Vagina (tissue), 2 donors: ENCODE results near the gene BRSK2. TPM values are rescaled to one million over a fixed set of nuclear protein-coding genes. Genes with fewer than 3 reads are reported as not detected.
"Not testable (repeated sequence)": the region's sequence is repeated elsewhere in the genome, so short reads cannot be mapped to it uniquely, and the experiment has no call there.

Experiments used
- DNase-seq, 2 donors: peaks; one replicate each; pipeline ENCODE4 v3.0.0-alpha.2; 2017; ENCODE audit errors: extremely low spot score in 2 of 2
- H3K27ac ChIP-seq: fragments of 200-600 bp; sonication (generic); one replicate; pipeline ENCODE4 v1.5.1; 2019
- H3K27me3 ChIP-seq: fragments of 200-600 bp; sonication (generic); one replicate; pipeline ENCODE4 v1.5.1; 2019
- H3K36me3 ChIP-seq, 2 donors: fragments of 200-600 bp; sonication (generic); one replicate each; pipeline ENCODE4 v1.5.1; 2017 to 2019
- H3K4me1 ChIP-seq: fragments of 200-600 bp; sonication (generic); one replicate; pipeline ENCODE4 v1.5.1; 2019
- H3K4me3 ChIP-seq, 2 donors: fragments of 200-600 bp; sonication (generic); 1 replicate in 1 of 2; 2 replicates in 1 of 2; pipeline ENCODE4 v1.5.1; 2016 to 2019
- H3K9me3 ChIP-seq: fragments of 200-600 bp; sonication (generic); one replicate; pipeline ENCODE4 v1.5.1; 2019
- CTCF ChIP-seq, 3 experiments: fragments of 450-650 bp in 2 of 3; fragments of 200-600 bp in 1 of 3; sonication (generic) in 1 of 3; IDR thresholded peaks; one replicate each; pipeline ENCODE4 v1.5.1; 2017 to 2019; ENCODE audit warnings: antibody characterized with exemption in 3 of 3, mild to moderate bottlenecking in 2 of 3, moderate library complexity in 2 of 3
- POLR2A ChIP-seq, 2 donors: fragments of 450-650 bp; IDR thresholded peaks; one replicate each; pipeline ENCODE4 v1.6.1; 2017; ENCODE audit warnings: antibody characterized with exemption in 2 of 2, mild to moderate bottlenecking in 2 of 2, moderate library complexity in 2 of 2
- POLR2AphosphoS5 ChIP-seq, 2 donors: sonication (generic); formaldehyde crosslinking; IDR thresholded peaks; one replicate each; pipeline ENCODE4 v1.9.0; 2017; ENCODE audit warnings: antibody characterized with exemption in 2 of 2, mild to moderate bottlenecking in 2 of 2, low read depth in 1 of 2; ENCODE audit not compliant: insufficient read depth in 1 of 2
- intact Hi-C: fragments of 100-400 bp; cut with DNase I; formaldehyde crosslinking; loops from one replicate; pipeline ENCODE4 v1.15.1; 2023
- total RNA-seq: library from RNA; depleted of rRNA; stranded (reverse); fragments of >200 nt; gene quantifications from one replicate; pipeline ENCODE4 v1.2.3, GENCODE V29; 2016

Gene BRSK2
- total RNA-seq, 1 donor from 2014 or later = 3.9 TPM

GRCh38 chr11:1356007-1356435 lies 33.7 kb upstream of the BRSK2 start:
- Histone ChIP-seq H3K27ac (no peak overlapping the region), H3K4me1 (no peaks in the 10 kb centered on the region), H3K36me3 (no peaks in the 10 kb centered on the region), H3K4me3 (no peak overlapping the region), H3K9me3 (no peaks in the 10 kb centered on the region), H3K27me3 (no peaks in the 10 kb centered on the region)
- DNase-seq = no peak
- intact Hi-C loops = no loop called here
- TF ChIP-seq POLR2A (IDR thresholded peaks at IDR 0.05) (no peak), POLR2AphosphoS5 (IDR thresholded peaks at IDR 0.05; ENCODE audit: insufficient read depth in 1 of 2, low read depth in 1 of 2) (no peak), CTCF (IDR thresholded peaks at IDR 0.05) (no peak)

DNA sequence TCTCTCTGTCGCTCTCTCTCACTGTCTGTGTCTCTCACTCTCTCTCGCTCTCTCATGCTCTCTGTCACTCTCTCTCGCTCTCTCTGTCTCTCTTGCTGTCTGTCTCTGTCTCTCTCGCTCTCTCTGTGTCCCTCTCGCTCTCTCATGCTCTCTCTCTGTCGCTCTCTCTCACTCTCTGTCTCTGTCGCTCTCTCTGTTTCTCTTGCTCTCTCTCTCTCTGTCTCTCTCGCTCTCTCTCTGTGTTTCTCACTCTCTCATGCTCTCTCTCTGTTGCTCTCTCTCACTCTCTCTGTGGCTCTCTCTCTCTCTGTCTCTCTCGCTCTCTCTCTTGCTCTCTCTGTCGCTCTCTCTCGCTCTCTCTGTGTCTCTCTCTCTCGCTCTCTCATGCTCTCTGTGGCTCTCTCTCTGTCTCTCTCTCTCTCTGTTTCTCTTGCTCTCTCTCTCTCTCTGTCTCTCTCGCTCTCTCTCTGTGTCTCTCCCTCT lies 33.2 kb upstream of the BRSK2 start:
- Histone ChIP-seq H3K9me3 (no peaks in the 10 kb centered on the region), H3K36me3 (no peaks in the 10 kb centered on the region), H3K27ac (no peak overlapping the region), H3K27me3 (no peaks in the 10 kb centered on the region), H3K4me1 (no peaks in the 10 kb centered on the region), H3K4me3 (no peak overlapping the region)
- TF ChIP-seq CTCF (IDR thresholded peaks at IDR 0.05) (no peak), POLR2A (IDR thresholded peaks at IDR 0.05) (no peak), POLR2AphosphoS5 (IDR thresholded peaks at IDR 0.05; ENCODE audit: insufficient read depth in 1 of 2, low read depth in 1 of 2) (no peak)
- intact Hi-C loops = no loop called here
- DNase-seq = no peak

GRCh38 chr11:1358286-1358685 lies 31.4 kb upstream of the BRSK2 start:
- no peak for DNase-seq
- Histone ChIP-seq H3K27ac (no peak overlapping the region), H3K4me3 (no peak overlapping the region), H3K36me3 (no peaks in the 10 kb centered on the region), H3K27me3 (no peaks in the 10 kb centered on the region), H3K9me3 (no peaks in the 10 kb centered on the region), H3K4me1 (no peaks in the 10 kb centered on the region)
- no peak for TF ChIP-seq POLR2A (IDR thresholded peaks at IDR 0.05)
- TF ChIP-seq CTCF (IDR thresholded peaks at IDR 0.05) = no peak
- TF ChIP-seq POLR2AphosphoS5 (IDR thresholded peaks at IDR 0.05; ENCODE audit: insufficient read depth in 1 of 2, low read depth in 1 of 2) = no peak
- intact Hi-C loops = no loop called here

- H3K36me3 ChIP-seq, H3K27me3 ChIP-seq, DNase-seq, H3K27ac ChIP-seq, H3K9me3 ChIP-seq, intact Hi-C loops, H3K4me3 ChIP-seq, H3K4me1 ChIP-seq: not testable (repeated sequence)
Measured at GRCh38 chr11:1358931-1359330, 30.8 kb upstream of the BRSK2 start.

DNA sequence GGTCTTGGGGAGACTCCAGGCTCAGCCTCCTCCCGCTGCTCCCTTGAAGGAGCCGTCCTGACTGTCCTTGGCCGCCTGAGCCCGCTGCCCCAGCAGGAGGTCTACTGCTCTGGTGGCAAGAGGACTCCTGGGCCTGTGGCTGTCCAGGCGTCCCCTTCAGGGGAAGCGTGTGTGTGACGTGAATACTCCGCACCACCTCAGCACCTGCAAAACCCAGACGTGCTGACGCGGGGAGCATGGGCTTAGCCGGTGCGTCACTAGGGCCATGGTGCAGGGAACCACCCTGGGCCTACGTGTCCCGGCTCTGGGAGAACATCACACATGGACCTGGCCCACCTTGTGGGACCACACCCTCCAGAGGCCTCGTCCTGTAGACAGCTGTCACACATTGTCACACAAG lies 30.2 kb upstream of the BRSK2 start:
- intact Hi-C loops = no loop called here
- no peak overlapping the region for H3K4me3 ChIP-seq

More for the DNA sequence above, 30.2 kb upstream of the BRSK2 start:
- TF ChIP-seq POLR2AphosphoS5 (IDR thresholded peaks at IDR 0.05; ENCODE audit: insufficient read depth in 1 of 2, low read depth in 1 of 2) (no peak), POLR2A (IDR thresholded peaks at IDR 0.05) (no peak), CTCF (IDR thresholded peaks at IDR 0.05) (no peak)
- DNase-seq = no peak
- no peaks in the 10 kb centered on the region for H3K27me3 ChIP-seq
- H3K9me3 ChIP-seq = no peaks in the 10 kb centered on the region
- no peaks in the 10 kb centered on the region for H3K36me3 ChIP-seq
- H3K4me1 ChIP-seq = no peaks in the 10 kb centered on the region
- no peak overlapping the region for H3K27ac ChIP-seq
